ENCODE data around the gene FBXL20. TPM values are rescaled to one million over a fixed set of nuclear protein-coding genes. Genes with fewer than 3 reads are reported as not detected.
A peak's percentile ranks its signal among the peaks of the same experiment; 100 is the strongest.
"Not testable (repeated sequence)": the region's sequence is repeated elsewhere in the genome, so short reads cannot be mapped to it uniquely, and the experiment has no call there.

FBXL20 gene
- total RNA-seq, 2 donors from 2014 or later = 28.5 to 30.5 TPM

- H3K27ac Mint-ChIP-seq = no peak overlapping the region
- no peaks in the 10 kb centered on the region for H3K27me3 Mint-ChIP-seq (ENCODE audit: low read depth)
- no peaks in the 10 kb centered on the region for H3K9me3 Mint-ChIP-seq
- DNase-seq (no peak), ATAC-seq (replicated peaks in 1 of 2) (no peak)
- no peaks in the 10 kb centered on the region for H3K4me1 Mint-ChIP-seq (ENCODE audit: low read depth)
- H3K36me3 Mint-ChIP-seq (ENCODE audit: insufficient read depth in 2 of 2) = peaks cover 0 to 2% of the 10 kb centered on the region in 2 donors
- H3K4me3 Mint-ChIP-seq = no peak overlapping the region
These were observed 149.4 kb downstream of the FBXL20 start for GRCh38 chr17:39251997-39252396.

GRCh38 chr17:39250076-39250475 lies 151.3 kb downstream of the FBXL20 start:
- ATAC-seq (replicated peaks in 1 of 2); H3K27me3 Mint-ChIP-seq (ENCODE audit: low read depth); H3K36me3 Mint-ChIP-seq (ENCODE audit: insufficient read depth in 2 of 2); H3K4me3 Mint-ChIP-seq; DNase-seq; H3K9me3 Mint-ChIP-seq; H3K4me1 Mint-ChIP-seq (ENCODE audit: low read depth); H3K27ac Mint-ChIP-seq: not testable (repeated sequence)

DNA sequence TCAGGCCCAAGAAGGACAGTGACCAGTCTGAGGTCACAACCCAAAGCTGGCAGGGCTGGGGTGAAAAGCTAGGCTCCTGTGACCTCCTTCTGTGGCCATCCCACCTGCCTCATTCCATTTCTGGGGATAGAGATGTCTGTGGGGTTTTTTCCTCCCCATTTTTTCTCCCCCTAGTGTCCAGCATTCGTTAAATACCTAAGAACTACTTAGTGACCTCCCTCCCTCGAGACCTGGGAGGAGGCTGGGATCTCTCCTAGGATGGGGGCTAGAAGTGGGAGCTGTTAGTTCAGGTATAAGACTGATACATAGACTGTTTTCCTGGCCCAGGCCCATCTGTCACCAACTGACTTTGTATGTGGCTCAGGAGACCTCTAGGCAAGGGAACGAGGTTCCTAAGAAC lies 155.2 kb downstream of the FBXL20 start:
- Mint-ChIP-seq H3K27ac (no peak overlapping the region), H3K36me3 (ENCODE audit: insufficient read depth in 2 of 2) (no peaks in the 10 kb centered on the region), H3K4me1 (ENCODE audit: low read depth) (no peaks in the 10 kb centered on the region), H3K4me3 (no peak overlapping the region), H3K9me3 (no peaks in the 10 kb centered on the region), H3K27me3 (ENCODE audit: low read depth) (no peaks in the 10 kb centered on the region)
- no peak for ATAC-seq (replicated peaks in 1 of 2)
- no peak for DNase-seq

GRCh38 chr17:39244600-39245570 lies 156.5 kb downstream of the FBXL20 start:
- H3K4me3 Mint-ChIP-seq = no peak overlapping the region

DNA sequence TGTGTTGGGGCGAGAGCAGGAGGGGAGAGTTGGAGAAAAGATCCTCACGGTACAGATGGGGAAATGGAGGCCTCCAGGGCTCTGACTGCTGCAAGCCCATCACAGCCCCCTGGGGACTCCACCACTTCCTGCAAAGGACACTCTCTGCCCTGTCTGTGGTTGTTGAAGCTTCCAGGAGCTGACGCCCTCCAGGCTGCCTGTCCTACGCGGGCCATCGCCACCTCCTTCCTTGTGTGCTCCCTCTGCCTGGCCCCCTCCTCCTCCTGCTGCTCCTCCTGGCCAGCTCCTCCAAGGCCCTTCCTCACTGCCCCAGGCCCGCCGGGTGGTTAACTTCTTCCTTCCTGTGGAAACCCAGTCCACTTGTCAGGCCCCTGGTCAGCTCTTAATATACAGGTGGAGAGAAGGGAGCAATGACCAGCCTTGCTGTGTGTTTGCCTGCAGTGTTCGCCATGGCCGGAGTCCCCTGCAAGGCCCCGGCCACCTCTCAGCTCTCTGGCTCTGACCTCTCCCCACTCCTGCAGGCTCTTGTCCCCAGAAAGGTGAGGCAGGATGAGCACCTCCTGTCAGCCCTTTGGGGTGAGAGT lies 157.3 kb downstream of the FBXL20 start:
- H3K4me1 Mint-ChIP-seq (ENCODE audit: low read depth) = peaks cover 9% of the 10 kb centered on the region
- H3K9me3 Mint-ChIP-seq = no peaks in the 10 kb centered on the region
- H3K27ac Mint-ChIP-seq = no peak overlapping the region
- ATAC-seq (replicated peaks in 1 of 2) (peak in 1 of 2 donors; percentile 5), DNase-seq (no peak)
- no peaks in the 10 kb centered on the region for H3K27me3 Mint-ChIP-seq (ENCODE audit: low read depth)
- no peaks in the 10 kb centered on the region for H3K36me3 Mint-ChIP-seq (ENCODE audit: insufficient read depth in 2 of 2)
- H3K4me3 Mint-ChIP-seq = no peak overlapping the region

More at GRCh38 chr17:39244600-39245570, 156.5 kb downstream of the FBXL20 start:
- Mint-ChIP-seq H3K9me3 (no peaks in the 10 kb centered on the region), H3K27me3 (ENCODE audit: low read depth) (no peaks in the 10 kb centered on the region), H3K27ac (no peak overlapping the region), H3K4me1 (ENCODE audit: low read depth) (peaks cover 1% of the 10 kb centered on the region), H3K36me3 (ENCODE audit: insufficient read depth in 2 of 2) (no peaks in the 10 kb centered on the region)
- DNase-seq (peak; percentile 82 to 88), ATAC-seq (replicated peaks in 1 of 2) (peak; percentile 85 to 88)

DNA sequence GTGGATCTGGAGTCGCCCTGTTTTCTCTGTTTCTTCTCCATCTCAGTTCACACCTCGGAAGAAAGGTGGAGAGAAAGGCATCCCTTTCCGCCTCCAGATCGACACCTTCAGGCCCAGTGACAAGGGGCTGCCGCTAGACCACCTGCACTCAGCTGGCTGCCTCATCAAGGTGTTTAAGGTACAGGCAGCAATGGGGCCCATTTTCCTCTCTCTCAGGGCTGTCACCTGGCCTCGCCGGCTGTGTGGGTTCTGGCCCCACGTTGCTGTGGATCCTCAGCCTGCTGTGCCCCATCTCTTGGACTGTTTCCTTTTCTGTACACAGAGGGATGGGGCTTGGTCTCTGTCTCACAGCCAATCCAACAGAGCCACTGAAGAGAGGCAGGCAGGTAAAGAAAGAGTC lies 158.3 kb downstream of the FBXL20 start:
- H3K36me3 Mint-ChIP-seq (ENCODE audit: insufficient read depth in 2 of 2) = no peaks in the 10 kb centered on the region
- no peak overlapping the region for H3K27ac Mint-ChIP-seq
- no peaks in the 10 kb centered on the region for H3K27me3 Mint-ChIP-seq (ENCODE audit: low read depth)
- ATAC-seq (replicated peaks in 1 of 2) (no peak), DNase-seq (no peak)
- no peak overlapping the region for H3K4me3 Mint-ChIP-seq
- H3K9me3 Mint-ChIP-seq = no peaks in the 10 kb centered on the region
- H3K4me1 Mint-ChIP-seq (ENCODE audit: low read depth) = peaks cover 18% of the 10 kb centered on the region

- DNase-seq = no peak
- Mint-ChIP-seq H3K27me3 (ENCODE audit: low read depth) (no peaks in the 10 kb centered on the region), H3K4me3 (no peak overlapping the region), H3K4me1 (ENCODE audit: low read depth) (peaks cover 26% of the 10 kb centered on the region), H3K9me3 (no peaks in the 10 kb centered on the region), H3K27ac (no peak overlapping the region), H3K36me3 (ENCODE audit: insufficient read depth in 2 of 2) (no peaks in the 10 kb centered on the region)
- ATAC-seq (replicated peaks in 1 of 2) = no peak
These were observed 160.8 kb downstream of the FBXL20 start for GRCh38 chr17:39240631-39241030.

- no peaks in the 10 kb centered on the region for H3K36me3 Mint-ChIP-seq (ENCODE audit: insufficient read depth in 2 of 2)
- H3K4me3 Mint-ChIP-seq = peak overlapping the region; percentile 11 to 47
- no peaks in the 10 kb centered on the region for H3K9me3 Mint-ChIP-seq
- peaks cover 30% of the 10 kb centered on the region for H3K4me1 Mint-ChIP-seq (ENCODE audit: low read depth)
- H3K27ac Mint-ChIP-seq = no peak overlapping the region
- no peaks in the 10 kb centered on the region for H3K27me3 Mint-ChIP-seq (ENCODE audit: low read depth)
- ATAC-seq (replicated peaks in 1 of 2) (peak; percentile 50 to 55), DNase-seq (peak; percentile 77 to 79)
These were observed 161.6 kb downstream of the FBXL20 start for GRCh38 chr17:39239640-39240314.

- H3K27ac Mint-ChIP-seq = peak overlapping the region; percentile 78
These were observed 163.0 kb downstream of the FBXL20 start for GRCh38 chr17:39238311-39238972.

DNA sequence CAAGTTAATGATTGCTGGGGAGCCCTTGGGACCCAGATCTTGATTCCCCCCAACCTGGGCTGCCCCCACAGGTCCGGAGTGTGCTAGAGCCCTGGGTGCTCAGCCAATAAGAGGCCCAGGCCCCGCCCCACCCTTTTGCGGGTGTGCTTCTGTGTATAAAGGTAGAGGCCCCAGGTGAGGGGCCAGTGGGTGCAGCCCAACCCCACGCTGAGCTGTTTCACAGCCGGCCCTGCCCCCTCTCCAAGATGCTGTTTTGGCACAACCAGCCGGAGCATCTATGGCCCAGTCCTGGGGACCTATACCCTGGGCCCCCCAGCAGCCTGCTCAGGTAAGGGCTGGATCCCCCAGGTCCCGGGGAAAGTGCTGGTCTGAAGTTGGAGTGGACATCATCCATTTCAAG lies 163.8 kb downstream of the FBXL20 start:
- Mint-ChIP-seq H3K27ac (no peak overlapping the region), H3K9me3 (no peaks in the 10 kb centered on the region), H3K36me3 (ENCODE audit: insufficient read depth in 2 of 2) (no peaks in the 10 kb centered on the region), H3K4me3 (no peak overlapping the region), H3K27me3 (ENCODE audit: low read depth) (no peaks in the 10 kb centered on the region), H3K4me1 (ENCODE audit: low read depth) (peaks cover 30% of the 10 kb centered on the region)
- no peak for DNase-seq
- no peak for ATAC-seq (replicated peaks in 1 of 2)

More at GRCh38 chr17:39238311-39238972, 163.0 kb downstream of the FBXL20 start:
- ATAC-seq (replicated peaks in 1 of 2) (peak; percentile 87 to 92), DNase-seq (peak; percentile 80 to 83)
- Mint-ChIP-seq H3K9me3 (no peaks in the 10 kb centered on the region), H3K4me3 (peak overlapping the region; percentile 67 to 79), H3K36me3 (ENCODE audit: insufficient read depth in 2 of 2) (no peaks in the 10 kb centered on the region), H3K4me1 (ENCODE audit: low read depth) (peaks cover 30% of the 10 kb centered on the region), H3K27me3 (ENCODE audit: low read depth) (no peaks in the 10 kb centered on the region)

DNA sequence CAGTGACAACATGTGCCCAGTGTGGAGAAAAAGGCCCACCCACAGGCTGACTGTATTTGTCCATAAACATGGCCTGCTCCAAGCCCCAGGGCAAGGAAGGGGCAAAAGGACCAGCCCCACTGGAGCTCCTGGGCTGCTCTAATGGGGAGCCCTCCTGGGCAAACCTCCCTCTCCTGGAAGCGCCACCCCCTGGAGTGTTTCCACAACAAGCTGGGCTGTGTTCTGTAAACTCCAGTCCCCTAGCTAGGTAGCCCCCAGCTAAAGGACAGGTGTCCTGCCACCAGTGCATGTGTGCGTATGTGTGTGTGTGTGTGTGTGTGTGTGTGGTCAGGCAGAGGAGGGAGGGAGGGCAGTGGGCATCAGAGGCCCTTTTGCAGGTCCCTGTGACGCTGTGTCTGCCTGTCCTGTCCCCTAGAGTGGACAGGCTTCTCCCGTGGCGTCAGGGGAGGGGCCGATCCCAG lies 164.4 kb downstream of the FBXL20 start:
- no peak for ATAC-seq (replicated peaks in 1 of 2)
- H3K27me3 Mint-ChIP-seq (ENCODE audit: low read depth) = no peaks in the 10 kb centered on the region
- H3K27ac Mint-ChIP-seq = no peak overlapping the region
- DNase-seq = no peak
- no peaks in the 10 kb centered on the region for H3K36me3 Mint-ChIP-seq (ENCODE audit: insufficient read depth in 2 of 2)
- H3K9me3 Mint-ChIP-seq = no peaks in the 10 kb centered on the region
- no peak overlapping the region for H3K4me3 Mint-ChIP-seq
- peaks cover 33% of the 10 kb centered on the region for H3K4me1 Mint-ChIP-seq (ENCODE audit: low read depth)

DNA sequence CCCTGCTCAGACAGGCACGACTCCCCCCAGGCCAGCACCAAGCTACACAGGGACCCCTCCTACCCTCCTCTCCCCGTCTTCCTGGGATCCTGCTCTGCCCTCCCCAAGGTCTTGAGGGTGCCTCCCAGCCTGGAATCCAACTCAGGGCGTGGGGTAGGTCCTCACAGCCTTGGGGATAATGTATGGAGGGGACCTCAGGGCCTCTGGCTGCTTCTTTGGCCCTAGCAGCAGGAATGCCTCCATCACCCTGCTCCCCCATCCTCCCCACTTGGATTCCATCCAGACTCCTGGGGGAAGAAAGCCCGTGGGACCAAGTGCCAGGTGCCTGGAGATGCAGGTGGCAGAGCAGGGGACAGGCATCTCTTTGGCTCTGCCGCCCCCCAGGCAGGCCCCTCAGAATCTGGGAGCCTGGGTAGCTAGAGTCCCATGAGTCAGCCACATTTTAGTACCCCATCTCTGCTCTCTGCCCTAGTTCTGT lies 164.9 kb downstream of the FBXL20 start:
- Mint-ChIP-seq H3K4me1 (ENCODE audit: low read depth) (peaks cover 38% of the 10 kb centered on the region), H3K27me3 (ENCODE audit: low read depth) (peaks cover 4% of the 10 kb centered on the region), H3K36me3 (ENCODE audit: insufficient read depth in 2 of 2) (no peaks in the 10 kb centered on the region), H3K9me3 (no peaks in the 10 kb centered on the region), H3K27ac (no peak overlapping the region), H3K4me3 (no peak overlapping the region)
- DNase-seq (no peak), ATAC-seq (replicated peaks in 1 of 2) (no peak)

Data from activated T-cell treated with anti-CD3 and anti-CD28 coated beads, Interleukin-2, amount 50 U/mL, for 72 hours (primary cell).